Measurements from ENCODE around the gene SPCS2.

- TF ChIP-seq, protein P1, sequence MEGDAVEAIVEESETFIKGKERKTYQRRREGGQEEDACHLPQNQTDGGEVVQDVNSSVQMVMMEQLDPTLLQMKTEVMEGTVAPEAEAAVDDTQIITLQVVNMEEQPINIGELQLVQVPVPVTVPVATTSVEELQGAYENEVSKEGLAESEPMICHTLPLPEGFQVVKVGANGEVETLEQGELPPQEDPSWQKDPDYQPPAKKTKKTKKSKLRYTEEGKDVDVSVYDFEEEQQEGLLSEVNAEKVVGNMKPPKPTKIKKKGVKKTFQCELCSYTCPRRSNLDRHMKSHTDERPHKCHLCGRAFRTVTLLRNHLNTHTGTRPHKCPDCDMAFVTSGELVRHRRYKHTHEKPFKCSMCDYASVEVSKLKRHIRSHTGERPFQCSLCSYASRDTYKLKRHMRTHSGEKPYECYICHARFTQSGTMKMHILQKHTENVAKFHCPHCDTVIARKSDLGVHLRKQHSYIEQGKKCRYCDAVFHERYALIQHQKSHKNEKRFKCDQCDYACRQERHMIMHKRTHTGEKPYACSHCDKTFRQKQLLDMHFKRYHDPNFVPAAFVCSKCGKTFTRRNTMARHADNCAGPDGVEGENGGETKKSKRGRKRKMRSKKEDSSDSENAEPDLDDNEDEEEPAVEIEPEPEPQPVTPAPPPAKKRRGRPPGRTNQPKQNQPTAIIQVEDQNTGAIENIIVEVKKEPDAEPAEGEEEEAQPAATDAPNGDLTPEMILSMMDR (optimal IDR thresholded peaks at IDR 0.05 in 1 of 3, IDR thresholded peaks at IDR 0.05 in 1 of 3, conservative IDR thresholded peaks at IDR 0.05 in 1 of 3; ENCODE audit: extremely low read depth in 1 of 3, insufficient read depth in 2 of 3, low read length in 3 of 3): no peak
- TF ChIP-seq EZH2 (IDR thresholded peaks at IDR 0.05; ENCODE audit: low read length): no peak
Observed at GRCh38 chr11:75024068-75024449, 75.0 kb downstream of the SPCS2 start.
